Cardiac fibroblast (primary cell): ENCODE measurements around the gene PIK3R4.

ENCODE experiments used
- DNase-seq, 2 donors: peaks; one replicate each; pipeline versions ENCODE4 v3.0.0 to v3.0.0-alpha.2; 2010; ENCODE audit warnings: low read depth in 2 of 2
- H3K4me3 ChIP-seq, 2 donors: replicated peaks in 1 of 2; 1 replicate in 1 of 2; 2 replicates in 1 of 2; pipeline ENCODE4 v1.5.1; 2011; ENCODE audit warnings: low read depth in 2 of 2, low read length in 2 of 2, mild to moderate bottlenecking in 2 of 2, moderate library complexity in 1 of 2
- TF ChIP-seq, protein P1 (sequence below): IDR thresholded peaks from one replicate; pipeline ENCODE4 v1.5.1; 2011; ENCODE audit warnings: low read depth, mild to moderate bottlenecking, low read length, inconsistent platforms

PIK3R4 gene

DNA sequence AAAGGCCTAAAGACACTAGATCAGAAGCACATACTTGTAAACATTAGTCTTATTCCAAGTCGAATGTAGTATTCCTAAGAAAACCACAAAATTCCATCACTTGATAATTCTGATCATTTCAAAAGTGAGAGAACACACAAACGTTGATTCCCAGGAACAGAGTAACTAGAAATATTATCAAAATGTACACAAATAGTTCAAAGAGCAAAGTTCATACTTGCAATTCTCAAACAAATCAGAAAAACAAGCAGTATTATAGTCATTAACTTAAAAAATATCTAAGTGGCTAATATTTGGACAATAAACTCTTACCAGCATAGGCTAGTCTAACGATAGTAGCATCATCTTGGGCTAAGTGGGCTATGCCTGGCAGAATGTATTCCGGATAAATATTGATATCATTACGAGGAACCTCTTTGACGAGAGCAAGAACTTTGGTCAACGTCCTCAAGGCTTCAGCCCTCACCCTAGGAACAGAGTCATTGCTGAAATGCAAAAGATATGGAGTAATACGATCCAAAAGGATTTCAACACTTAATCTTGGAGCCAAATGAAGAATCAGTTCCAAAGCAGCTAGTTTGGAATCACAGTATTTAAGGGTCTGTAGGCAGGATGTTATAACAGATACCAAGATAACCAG, 13.3 kb downstream of the PIK3R4 start:
- DNase-seq = peak in 1 of 2 donors; percentile 51
- TF ChIP-seq, protein P1, sequence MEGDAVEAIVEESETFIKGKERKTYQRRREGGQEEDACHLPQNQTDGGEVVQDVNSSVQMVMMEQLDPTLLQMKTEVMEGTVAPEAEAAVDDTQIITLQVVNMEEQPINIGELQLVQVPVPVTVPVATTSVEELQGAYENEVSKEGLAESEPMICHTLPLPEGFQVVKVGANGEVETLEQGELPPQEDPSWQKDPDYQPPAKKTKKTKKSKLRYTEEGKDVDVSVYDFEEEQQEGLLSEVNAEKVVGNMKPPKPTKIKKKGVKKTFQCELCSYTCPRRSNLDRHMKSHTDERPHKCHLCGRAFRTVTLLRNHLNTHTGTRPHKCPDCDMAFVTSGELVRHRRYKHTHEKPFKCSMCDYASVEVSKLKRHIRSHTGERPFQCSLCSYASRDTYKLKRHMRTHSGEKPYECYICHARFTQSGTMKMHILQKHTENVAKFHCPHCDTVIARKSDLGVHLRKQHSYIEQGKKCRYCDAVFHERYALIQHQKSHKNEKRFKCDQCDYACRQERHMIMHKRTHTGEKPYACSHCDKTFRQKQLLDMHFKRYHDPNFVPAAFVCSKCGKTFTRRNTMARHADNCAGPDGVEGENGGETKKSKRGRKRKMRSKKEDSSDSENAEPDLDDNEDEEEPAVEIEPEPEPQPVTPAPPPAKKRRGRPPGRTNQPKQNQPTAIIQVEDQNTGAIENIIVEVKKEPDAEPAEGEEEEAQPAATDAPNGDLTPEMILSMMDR = no peak
- H3K4me3 ChIP-seq = no peak overlapping the region

DNA sequence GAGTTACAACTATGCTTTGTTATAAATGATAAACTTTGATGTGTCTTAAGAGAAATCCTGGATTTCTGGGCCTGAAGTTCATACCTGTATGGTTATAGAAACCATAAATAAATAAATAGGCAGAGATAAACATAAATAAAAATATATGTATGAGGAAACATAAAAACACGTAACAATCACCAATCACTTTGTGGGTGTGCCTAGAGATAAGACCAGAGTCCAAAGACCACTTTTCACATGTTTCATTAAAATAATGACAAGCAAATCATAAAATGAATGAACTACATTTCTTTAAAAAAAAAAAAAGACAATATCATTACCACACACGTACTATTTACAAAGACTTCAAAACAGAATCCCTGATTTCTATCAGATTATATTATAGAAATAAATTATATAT, 14.1 kb downstream of the PIK3R4 start:
- no peak for DNase-seq
- TF ChIP-seq, protein P1 = no peak
- H3K4me3 ChIP-seq = no peak overlapping the region

DNA sequence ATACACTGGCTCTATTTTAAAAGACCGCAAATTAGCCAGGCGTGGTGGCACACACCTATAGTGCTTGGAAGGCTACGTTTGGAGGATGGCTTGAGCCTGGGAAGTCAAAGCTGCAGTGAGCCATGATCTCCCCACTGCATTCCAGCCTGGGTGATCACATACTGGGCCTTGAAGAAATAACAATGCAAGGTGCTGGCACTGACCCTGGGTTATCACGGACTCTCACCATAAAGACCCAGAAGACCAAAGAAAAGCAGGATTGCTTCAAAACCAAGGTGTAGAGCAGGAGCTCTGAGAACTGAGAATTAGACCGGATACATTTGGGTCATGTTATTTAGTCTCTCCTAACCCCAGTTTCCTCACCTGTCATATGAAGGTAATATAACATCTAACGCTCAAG, 14.8 kb downstream of the PIK3R4 start:
- TF ChIP-seq, protein P1 = no peak
- DNase-seq = no peak
- no peak overlapping the region for H3K4me3 ChIP-seq

GRCh38 chr3:130729154-130729553, 17.5 kb downstream of the PIK3R4 start:
- no peak overlapping the region for H3K4me3 ChIP-seq
- DNase-seq = no peak
- TF ChIP-seq, protein P1 = no peak

- no peak overlapping the region for H3K4me3 ChIP-seq
- TF ChIP-seq, protein P1 = no peak
- DNase-seq = peak in 1 of 2 donors; percentile 4
These were observed 18.6 kb downstream of the PIK3R4 start for GRCh38 chr3:130728037-130728436.

DNA sequence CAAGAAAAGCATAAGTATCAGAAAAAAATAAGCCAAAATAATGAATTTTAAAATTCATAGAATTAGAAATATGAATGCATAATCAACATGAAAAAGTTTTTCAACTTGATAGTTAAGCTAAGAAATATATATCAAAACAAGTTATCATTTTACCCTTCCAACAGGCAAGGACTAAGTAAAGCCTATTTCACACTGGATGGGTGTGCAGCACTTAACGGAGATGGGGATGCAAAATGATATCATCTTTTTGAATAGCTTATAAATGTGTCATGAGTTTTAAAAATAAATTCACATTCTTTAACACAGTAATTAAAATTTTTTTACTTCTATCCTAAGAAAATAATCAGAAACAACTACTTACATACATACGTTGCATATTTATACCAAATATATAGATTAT, 20.9 kb downstream of the PIK3R4 start:
- no peak overlapping the region for H3K4me3 ChIP-seq
- TF ChIP-seq, protein P1 = no peak
- DNase-seq = peak in 1 of 2 donors; percentile 41

DNA sequence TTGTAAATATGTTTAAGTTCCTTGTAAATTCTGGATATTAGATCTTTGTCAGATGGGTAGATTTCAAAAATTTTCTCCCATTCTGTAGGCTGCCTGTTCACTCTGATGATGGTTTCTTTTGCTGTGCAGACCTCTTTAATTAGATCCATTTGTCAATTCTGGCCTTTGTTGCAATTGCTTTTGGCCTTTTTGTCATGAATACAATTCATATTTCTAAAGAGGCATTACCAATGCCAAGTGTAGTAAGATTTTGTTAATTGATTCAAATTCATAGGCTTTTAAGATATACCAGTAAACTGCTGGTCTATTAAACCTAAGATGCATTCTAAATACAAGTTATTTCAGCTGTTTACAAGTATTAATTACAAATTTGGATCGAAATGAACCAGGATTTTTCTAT, 31.0 kb downstream of the PIK3R4 start:
- no peak for DNase-seq
- TF ChIP-seq, protein P1 = no peak

More for the DNA sequence above, 31.0 kb downstream of the PIK3R4 start:
- no peak overlapping the region for H3K4me3 ChIP-seq
